Measurements from ENCODE around the gene RIPK1.

RIPK1 gene

GRCh38 chr6:3031857-3032640 lies 36.2 kb upstream of the RIPK1 start:
- Histone ChIP-seq H3K36me3 (ENCODE audit: low read length) (no peaks in the 10 kb centered on the region), H3K9ac (ENCODE audit: low read length) (peak overlapping the region; percentile 7; the same call in 1 of the 2 replicates), H4K20me1 (ENCODE audit: low read depth, low read length) (no peaks in the 10 kb centered on the region), H3K4me2 (ENCODE audit: low read depth, low read length, poor library complexity, severe bottlenecking) (peak overlapping the region; percentile 45), H3K27ac (ENCODE audit: low read depth, low read length) (peak overlapping the region; percentile 27), H3K9me3 (ENCODE audit: insufficient read depth, low read length) (no peaks in the 10 kb centered on the region), H3K9me2 (replicated peaks; ENCODE audit: insufficient read depth, low read length) (no peaks in the 10 kb centered on the region), H3F3A (ENCODE audit: insufficient read depth) (peaks cover 13% of the 10 kb centered on the region), H2AFZ (ENCODE audit: low read depth, low read length, severe bottlenecking) (no peak overlapping the region), H3K27me3 (ENCODE audit: low read length) (no peaks in the 10 kb centered on the region), H3K79me2 (ENCODE audit: insufficient read depth, low read length) (no peaks in the 10 kb centered on the region), H3K4me3 (ENCODE audit: insufficient read depth, low read length, poor library complexity, severe bottlenecking) (no peak overlapping the region)
- no peak for TF ChIP-seq EZH2phosphoT487 (conservative IDR thresholded peaks at IDR 0.05; ENCODE audit: low read length)
- TF ChIP-seq CTCF (IDR thresholded peaks at IDR 0.05; ENCODE audit: insufficient read depth, low read length, poor library complexity, severe bottlenecking) = peak; percentile 94

- Histone ChIP-seq H3K27ac (ENCODE audit: low read depth, low read length) (no peak overlapping the region), H3K79me2 (ENCODE audit: insufficient read depth, low read length) (no peaks in the 10 kb centered on the region), H3F3A (ENCODE audit: insufficient read depth) (peaks cover 10% of the 10 kb centered on the region), H3K36me3 (ENCODE audit: low read length) (no peaks in the 10 kb centered on the region), H4K20me1 (ENCODE audit: low read depth, low read length) (no peaks in the 10 kb centered on the region), H3K27me3 (ENCODE audit: low read length) (no peaks in the 10 kb centered on the region), H2AFZ (ENCODE audit: low read depth, low read length, severe bottlenecking) (no peak overlapping the region), H3K4me3 (ENCODE audit: insufficient read depth, low read length, poor library complexity, severe bottlenecking) (no peak overlapping the region), H3K9ac (ENCODE audit: low read length) (no peak overlapping the region), H3K9me3 (ENCODE audit: insufficient read depth, low read length) (no peaks in the 10 kb centered on the region), H3K9me2 (replicated peaks; ENCODE audit: insufficient read depth, low read length) (no peaks in the 10 kb centered on the region), H3K4me2 (ENCODE audit: low read depth, low read length, poor library complexity, severe bottlenecking) (no peak overlapping the region)
- TF ChIP-seq CTCF (IDR thresholded peaks at IDR 0.05; ENCODE audit: insufficient read depth, low read length, poor library complexity, severe bottlenecking) (no peak), EZH2phosphoT487 (conservative IDR thresholded peaks at IDR 0.05; ENCODE audit: low read length) (no peak)
These were observed 35.3 kb upstream of the RIPK1 start for GRCh38 chr6:3032986-3033385.

GRCh38 chr6:3033652-3034051 lies 34.6 kb upstream of the RIPK1 start:
- H3K4me2 ChIP-seq (ENCODE audit: low read depth, low read length, poor library complexity, severe bottlenecking) = no peak overlapping the region
- no peak overlapping the region for H3K9ac ChIP-seq (ENCODE audit: low read length)
- H2AFZ ChIP-seq (ENCODE audit: low read depth, low read length, severe bottlenecking) = no peak overlapping the region
- peaks cover 10% of the 10 kb centered on the region for H3F3A ChIP-seq (ENCODE audit: insufficient read depth)
- no peaks in the 10 kb centered on the region for H3K36me3 ChIP-seq (ENCODE audit: low read length)
- H3K27ac ChIP-seq (ENCODE audit: low read depth, low read length) = no peak overlapping the region
- H3K9me3 ChIP-seq (ENCODE audit: insufficient read depth, low read length) = no peaks in the 10 kb centered on the region
- H4K20me1 ChIP-seq (ENCODE audit: low read depth, low read length) = no peaks in the 10 kb centered on the region
- H3K79me2 ChIP-seq (ENCODE audit: insufficient read depth, low read length) = no peaks in the 10 kb centered on the region
- H3K27me3 ChIP-seq (ENCODE audit: low read length) = no peaks in the 10 kb centered on the region
- TF ChIP-seq CTCF (IDR thresholded peaks at IDR 0.05; ENCODE audit: insufficient read depth, low read length, poor library complexity, severe bottlenecking) = no peak
- H3K4me3 ChIP-seq (ENCODE audit: insufficient read depth, low read length, poor library complexity, severe bottlenecking) = no peak overlapping the region
- no peaks in the 10 kb centered on the region for H3K9me2 ChIP-seq (replicated peaks; ENCODE audit: insufficient read depth, low read length)

All from SU-DHL-6 (cell line).